ENCODE data around the gene TRPC3.
"Not testable (repeated sequence)": the region's sequence is repeated elsewhere in the genome, so short reads cannot be mapped to it uniquely, and the experiment has no call there.

TRPC3 gene

DNA sequence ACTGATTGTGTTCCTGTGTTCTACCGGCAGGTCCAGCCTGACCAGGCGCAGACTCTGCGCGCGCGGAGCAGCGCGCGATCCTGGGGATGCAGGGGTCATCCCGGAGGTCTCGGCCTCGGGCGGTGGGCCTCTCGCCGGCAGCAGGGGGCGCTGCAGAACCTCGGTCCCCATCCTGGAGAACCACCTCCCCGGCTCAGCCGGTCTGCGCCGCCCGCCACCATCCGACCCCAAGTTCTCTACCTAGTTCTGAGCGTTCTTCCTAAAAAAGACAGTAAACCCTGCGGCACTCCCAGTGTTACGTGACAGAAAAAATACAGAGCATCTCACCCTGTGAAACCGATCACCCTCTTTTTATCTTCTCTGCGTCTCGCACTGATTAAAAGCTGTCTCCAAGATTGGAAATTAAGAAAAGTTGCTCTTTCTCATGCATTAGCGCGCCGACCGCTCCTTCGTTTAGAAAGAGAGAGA lies 1.6 kb downstream of the TRPC3 start:
- DNase-seq (ENCODE audit: low read depth in 1 of 2, low spot score in 1 of 2) = peak; percentile 64 to 83

DNA sequence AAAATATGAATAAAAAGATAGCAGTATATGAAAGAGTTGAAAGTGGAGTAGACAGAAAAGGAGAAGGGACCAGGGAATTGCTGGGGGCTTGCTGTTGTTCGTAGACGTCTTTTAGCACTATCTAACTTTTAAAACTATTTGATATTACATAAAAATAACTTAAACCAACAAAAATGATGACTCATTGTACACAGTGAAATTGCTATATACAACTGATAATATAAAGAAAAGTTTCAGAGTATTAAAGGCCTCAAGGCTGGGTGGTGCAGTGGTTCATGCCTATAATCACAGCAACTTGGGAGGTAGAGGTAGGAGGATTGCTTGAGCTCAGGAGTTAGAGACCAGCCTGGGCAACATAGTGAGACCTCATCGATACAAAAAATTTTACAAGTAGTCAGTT lies 5.2 kb downstream of the TRPC3 start:
- no peak for DNase-seq (ENCODE audit: low read depth in 1 of 2, low spot score in 1 of 2)

GRCh38 chr4:121943941-121944340 lies 7.9 kb downstream of the TRPC3 start:
- no peak for DNase-seq (ENCODE audit: low read depth in 1 of 2, low spot score in 1 of 2)

DNA sequence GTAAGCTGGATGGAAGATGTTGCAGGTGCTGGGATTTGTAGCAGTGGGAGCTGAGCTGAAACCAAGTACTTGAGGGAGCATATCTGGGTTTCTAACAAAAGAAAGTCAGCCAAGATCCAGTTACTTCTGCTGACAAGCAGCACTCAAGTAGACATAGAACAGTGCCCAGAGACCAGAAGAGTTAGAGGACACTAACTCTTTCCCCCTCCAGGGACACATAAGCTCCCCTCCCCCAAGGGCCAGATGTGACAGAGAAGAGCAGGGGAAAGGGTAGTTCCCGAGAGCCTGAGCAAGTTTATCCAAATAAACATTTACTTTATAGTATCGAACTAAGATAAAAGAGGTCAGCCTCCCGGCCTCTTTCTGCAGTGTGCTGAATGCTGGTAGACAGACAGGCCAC lies 12.2 kb downstream of the TRPC3 start:
- DNase-seq (ENCODE audit: low read depth in 1 of 2, low spot score in 1 of 2) = no peak

- DNase-seq (ENCODE audit: low read depth in 1 of 2, low spot score in 1 of 2) = no peak
Measured at GRCh38 chr4:121938282-121939092, 13.4 kb downstream of the TRPC3 start.

GRCh38 chr4:121936101-121936500 lies 15.8 kb downstream of the TRPC3 start:
- no peak for DNase-seq (ENCODE audit: low read depth in 1 of 2, low spot score in 1 of 2)

- no peak for DNase-seq (ENCODE audit: low read depth in 1 of 2, low spot score in 1 of 2)
Measured at GRCh38 chr4:121934635-121935034, 17.2 kb downstream of the TRPC3 start.

GRCh38 chr4:121932212-121932974 lies 19.5 kb downstream of the TRPC3 start:
- DNase-seq (ENCODE audit: low read depth in 1 of 2, low spot score in 1 of 2) = no peak

DNA sequence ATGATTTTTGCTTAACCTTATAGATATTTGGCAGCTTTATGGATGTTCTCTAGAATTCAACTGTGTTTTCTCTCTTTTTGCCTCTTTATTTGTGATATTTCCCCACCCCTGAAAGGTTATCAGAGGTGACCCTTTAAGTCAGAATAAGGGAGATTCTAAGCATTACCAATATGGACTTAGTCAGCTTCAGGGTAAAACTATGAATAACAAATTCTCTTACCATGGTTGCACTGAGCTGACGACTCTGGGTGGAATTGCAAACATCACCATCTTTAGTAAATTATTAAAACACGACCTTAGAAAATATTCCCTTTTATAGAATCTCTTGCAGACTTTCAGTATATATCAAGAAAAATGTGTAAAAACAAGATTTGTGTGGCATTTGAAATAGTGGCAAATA lies 21.6 kb downstream of the TRPC3 start:
- DNase-seq (ENCODE audit: low read depth in 1 of 2, low spot score in 1 of 2) = no peak

GRCh38 chr4:121927948-121928347 lies 23.9 kb downstream of the TRPC3 start:
- no peak for DNase-seq (ENCODE audit: low read depth in 1 of 2, low spot score in 1 of 2)

GRCh38 chr4:121926490-121926889 lies 25.4 kb downstream of the TRPC3 start:
- DNase-seq (ENCODE audit: low read depth in 1 of 2, low spot score in 1 of 2) = not testable (repeated sequence)

GRCh38 chr4:121923306-121923705 lies 28.6 kb downstream of the TRPC3 start:
- no peak for DNase-seq (ENCODE audit: low read depth in 1 of 2, low spot score in 1 of 2)

DNA sequence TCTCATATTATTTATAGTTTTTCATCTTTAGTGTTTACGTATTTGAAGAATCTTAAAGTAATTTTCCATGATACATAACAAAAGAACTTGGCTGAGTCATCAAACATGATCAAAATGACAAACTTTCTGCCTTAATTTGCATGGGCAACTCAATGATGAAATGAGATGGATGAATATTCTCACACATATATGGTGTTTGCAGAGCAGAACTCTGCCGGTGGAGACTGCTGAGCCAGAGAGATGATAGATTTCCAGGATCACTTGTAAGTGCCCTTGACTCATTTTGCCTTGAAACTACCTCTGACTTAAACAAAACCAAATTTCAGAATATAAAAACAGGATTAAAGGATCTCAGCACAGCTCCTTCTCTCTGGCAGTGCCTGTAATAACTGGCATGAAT lies 38.2 kb downstream of the TRPC3 start:
- DNase-seq (ENCODE audit: low read depth in 1 of 2, low spot score in 1 of 2) = no peak

GRCh38 chr4:121908346-121908745 lies 43.5 kb downstream of the TRPC3 start:
- DNase-seq (ENCODE audit: low read depth in 1 of 2, low spot score in 1 of 2) = no peak

- DNase-seq (ENCODE audit: low read depth in 1 of 2, low spot score in 1 of 2) = no peak
Measured at GRCh38 chr4:121900132-121900983, 51.5 kb downstream of the TRPC3 start.

DNA sequence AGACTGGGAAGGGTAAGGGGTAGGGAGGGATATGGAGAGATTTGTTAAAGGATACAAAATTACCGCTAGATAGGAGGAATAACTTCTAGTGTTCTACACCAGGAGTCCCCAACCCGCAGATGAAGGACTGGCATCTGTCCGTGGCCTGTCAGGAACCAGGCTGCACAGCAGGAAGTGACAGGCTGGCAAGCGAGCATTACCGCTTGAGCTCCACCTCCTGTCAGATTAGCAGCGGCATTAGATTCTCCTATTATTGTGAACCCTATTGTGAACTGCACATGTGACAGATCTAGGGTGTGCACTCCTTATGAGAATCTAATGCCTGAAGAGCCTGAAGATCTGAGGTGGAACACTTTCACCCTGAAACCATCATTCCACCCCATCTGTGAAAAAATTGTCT lies 53.7 kb downstream of the TRPC3 start:
- DNase-seq (ENCODE audit: low read depth in 1 of 2, low spot score in 1 of 2) = no peak

GRCh38 chr4:121888134-121888533 lies 63.7 kb downstream of the TRPC3 start:
- DNase-seq (ENCODE audit: low read depth in 1 of 2, low spot score in 1 of 2) = no peak

GRCh38 chr4:121885115-121885514 lies 66.7 kb downstream of the TRPC3 start:
- DNase-seq (ENCODE audit: low read depth in 1 of 2, low spot score in 1 of 2) = no peak

DNA sequence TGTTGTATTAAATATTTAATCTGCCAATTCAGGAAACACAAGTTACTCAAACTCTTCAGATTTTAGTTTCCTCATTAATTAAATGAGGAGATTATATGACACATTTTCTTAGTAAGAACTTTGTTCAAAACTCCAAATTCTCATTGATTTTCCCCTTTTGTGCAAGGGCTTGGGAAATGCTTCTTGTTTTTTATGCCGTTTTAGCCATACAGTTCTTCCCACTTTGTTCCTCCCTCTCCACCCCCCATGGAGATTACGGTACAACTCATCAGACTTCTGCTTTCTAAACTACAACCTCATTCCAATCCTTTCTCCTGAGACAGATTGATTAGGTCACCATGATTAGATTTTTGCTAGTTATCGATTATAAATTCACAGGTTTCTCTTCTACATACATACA lies 70.7 kb downstream of the TRPC3 start:
- no peak for DNase-seq (ENCODE audit: low read depth in 1 of 2, low spot score in 1 of 2)

GRCh38 chr4:121879135-121879534 lies 72.7 kb downstream of the TRPC3 start:
- no peak for DNase-seq (ENCODE audit: low read depth in 1 of 2, low spot score in 1 of 2)

DNA sequence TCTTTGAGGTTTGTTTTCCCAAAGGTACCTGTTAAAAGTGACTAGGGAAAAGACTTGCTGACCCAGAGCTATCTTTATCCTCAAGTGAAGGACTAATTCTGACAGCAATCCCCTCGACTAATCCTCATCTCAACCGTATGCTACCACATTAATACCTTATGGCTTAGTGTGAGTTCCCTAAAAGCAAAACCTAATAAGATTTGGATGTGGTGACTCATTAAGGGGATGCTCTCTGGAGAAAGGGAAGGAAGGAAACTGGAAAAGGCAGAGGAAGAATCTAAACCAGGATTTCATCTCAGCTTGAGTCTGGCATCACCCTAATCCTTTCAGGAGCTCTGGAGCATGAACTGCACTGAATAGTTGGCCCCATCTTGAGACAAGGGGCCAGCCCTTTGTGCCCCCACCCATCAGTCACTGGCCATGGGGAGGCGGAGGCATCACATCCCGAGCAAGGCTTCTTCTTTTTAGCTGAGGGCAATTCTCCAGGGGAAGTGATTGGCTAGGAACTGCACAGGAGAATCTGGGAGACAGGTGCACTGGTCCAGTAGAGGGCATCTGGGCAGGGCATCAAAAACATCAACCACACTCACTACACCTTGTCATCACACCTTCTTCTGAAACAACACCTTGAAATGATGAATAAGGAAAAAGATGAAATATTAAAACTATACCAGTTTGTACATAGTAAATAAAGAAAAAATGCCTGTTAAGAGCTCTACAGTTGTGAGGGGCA lies 74.7 kb downstream of the TRPC3 start:
- no peak for DNase-seq (ENCODE audit: low read depth in 1 of 2, low spot score in 1 of 2)
